Lung (tissue), 12 donors: ENCODE measurements around the gene CHSY1. TPM values are rescaled to one million over a fixed set of nuclear protein-coding genes. Genes with fewer than 3 reads are reported as not detected.

ENCODE experiments used
- ATAC-seq: fragments of 200-7000 bp; cut with Tn5 transposase; one replicate; pipeline ENCODE4 v1.9.1; 2020; ENCODE audit warnings: moderate number of reproducible peaks; ENCODE audit not compliant: insufficient read depth, low FRiP score
- DNase-seq, 3 donors: peaks; one replicate each; pipeline ENCODE4 v3.0.0-alpha.2; 2013 to 2017
- H3K27ac ChIP-seq, 2 donors: one replicate each; pipeline ENCODE4 v1.5.1; 2013; ENCODE audit warnings: mild to moderate bottlenecking in 2 of 2, moderate library complexity in 2 of 2, control low read depth in 1 of 2, inconsistent platforms in 1 of 2, low read depth in 1 of 2, low read length in 1 of 2
- H3K27me3 ChIP-seq, 3 donors: one replicate each; pipeline ENCODE4 v1.5.1; 2013; ENCODE audit warnings: low read length in 2 of 3; ENCODE audit not compliant: control insufficient read depth in 3 of 3, insufficient read depth in 3 of 3
- H3K36me3 ChIP-seq, 4 donors: one replicate each; pipeline ENCODE4 v1.5.1; 2013; ENCODE audit warnings: low read length in 4 of 4, mild to moderate bottlenecking in 1 of 4, moderate library complexity in 1 of 4; ENCODE audit not compliant: control insufficient read depth in 4 of 4, insufficient read depth in 4 of 4
- H3K4me1 ChIP-seq, 5 donors: one replicate each; pipeline ENCODE4 v1.5.1; 2013; ENCODE audit warnings: low read length in 5 of 5, mild to moderate bottlenecking in 2 of 5, moderate library complexity in 1 of 5; ENCODE audit not compliant: control insufficient read depth in 5 of 5, insufficient read depth in 5 of 5
- H3K4me3 ChIP-seq: one replicate; pipeline ENCODE4 v1.5.1; 2013; ENCODE audit warnings: mild to moderate bottlenecking, control low read depth, moderate library complexity
- H3K9ac ChIP-seq, 2 donors: one replicate each; pipeline ENCODE4 v1.5.1; 2013; ENCODE audit warnings: low read length in 2 of 2, control low read depth in 1 of 2; ENCODE audit not compliant: insufficient read depth in 1 of 2
- H3K9me3 ChIP-seq, 4 donors: one replicate each; pipeline ENCODE4 v1.5.1; 2013; ENCODE audit warnings: low read length in 3 of 4, mild to moderate bottlenecking in 1 of 4, moderate library complexity in 1 of 4; ENCODE audit not compliant: control insufficient read depth in 4 of 4, insufficient read depth in 3 of 4
- CTCF ChIP-seq: IDR thresholded peaks from 2 replicates; pipeline ENCODE4 v1.5.1; 2012; ENCODE audit warnings: mild to moderate bottlenecking; ENCODE audit errors: control extremely low read depth, extremely low read depth
- WGBS, 2 donors: extraction: QIAGEN DNeasy Blood & Tissue Kit; methylation state at CpG; one replicate each; pipeline ENCODE4 v1.1.7; 2013; 5-methylcytosine and 5-hydroxymethylcytosine counted together
- polyA plus RNA-seq, 2 donors: library from polyadenylated mRNA; stranded (reverse); fragments of 200-250 nt; gene quantifications; one replicate each; pipeline ENCODE4 v1.2.1, GENCODE V29; 2013
- total RNA-seq, 2 donors: library from RNA; depleted of rRNA in 1 of 2; stranded (reverse); fragments of >200 nt in 1 of 2; gene quantifications; one replicate each; pipeline ENCODE4 v1.2.1, GENCODE V29; 2014 to 2021
- donor health status: control.
- donor health status: control.
- donor health status: Bipolar disorder and iron deficiency.
- donor health status: healthy.
- donor health status: DM: yes; HTN: yes; CAD: no.

CHSY1 gene
- total and polyA plus RNA-seq, 4 donors = 11.8 to 52.2 (median 30.4) TPM

GRCh38 chr15:101239724-101240136 is 12.1 kb downstream of the CHSY1 start:
- no peak overlapping the region for H3K4me3 ChIP-seq
- peaks cover 14 to 71% (median 35%) of the 10 kb centered on the region in 5 donors for H3K4me1 ChIP-seq
- H3K9ac ChIP-seq = peak overlapping the region in 1 of 2 donors; percentile 54
- H3K36me3 ChIP-seq = peaks cover 3 to 12% (median 8%) of the 10 kb centered on the region in 4 donors
- H3K9me3 ChIP-seq = no peaks in the 10 kb centered on the region
- H3K27me3 ChIP-seq = no peaks in the 10 kb centered on the region
- ATAC-seq (no peak), DNase-seq (peak in 1 of 3 donors; percentile 31)
- no peak for TF ChIP-seq CTCF
- 28 to 53% methylated on average over 6 of the region's 6 CpGs for WGBS, 2 donors
- H3K27ac ChIP-seq = peak overlapping the region in 1 of 2 donors; percentile 1

GRCh38 chr15:101237251-101237650 is 14.6 kb downstream of the CHSY1 start:
- DNase-seq = no peak
- Histone ChIP-seq H3K9me3 (no peaks in the 10 kb centered on the region), H3K27ac (peak overlapping the region in 1 of 2 donors; percentile 51), H3K4me1 (peaks cover 6 to 54% (median 14%) of the 10 kb centered on the region in 5 donors), H3K27me3 (no peaks in the 10 kb centered on the region), H3K4me3 (no peak overlapping the region), H3K36me3 (peaks cover 7 to 27% (median 14%) of the 10 kb centered on the region in 4 donors), H3K9ac (no peak overlapping the region)
- ATAC-seq = no peak
- TF ChIP-seq CTCF = no peak
- 36 to 69% methylated on average over 12 of the region's 12 CpGs for WGBS, 2 donors

- peaks cover 7 to 23% (median 18%) of the 10 kb centered on the region in 4 donors for H3K36me3 ChIP-seq
- no peak overlapping the region for H3K4me3 ChIP-seq
- ATAC-seq = no peak
- H3K9ac ChIP-seq = no peak overlapping the region
- no peaks in the 10 kb centered on the region for H3K9me3 ChIP-seq
- no peak overlapping the region for H3K27ac ChIP-seq
- DNase-seq = no peak
- TF ChIP-seq CTCF = no peak
- no peaks in the 10 kb centered on the region for H3K27me3 ChIP-seq
- 58 to 80% methylated on average over 5 of the region's 5 CpGs for WGBS, 2 donors
- peaks cover 0 to 23% (median 8%) of the 10 kb centered on the region in 5 donors for H3K4me1 ChIP-seq
These were observed 18.1 kb downstream of the CHSY1 start for GRCh38 chr15:101233651-101234280.
